Epithelial cell of proximal tubule (primary cell): ENCODE measurements around the gene SYK. TPM values are rescaled to one million over a fixed set of nuclear protein-coding genes. Genes with fewer than 3 reads are reported as not detected.

Experiments
- DNase-seq: peaks from one replicate; pipeline ENCODE4 v3.0.0-alpha.2; 2011; ENCODE audit warnings: low read depth
- H3K4me3 ChIP-seq: 2 replicates; pipeline ENCODE4 v1.5.1; 2011; ENCODE audit warnings: low read depth, mild to moderate bottlenecking, low read length
- CTCF ChIP-seq: conservative IDR thresholded peaks from 2 replicates; pipeline ENCODE4 v1.5.1; 2012; ENCODE audit warnings: low read depth, mild to moderate bottlenecking, low read length
- total RNA-seq: library from RNA; depleted of rRNA; stranded (reverse); fragments of >200 nt; gene quantifications from 2 replicates; pipeline ENCODE4 v1.2.3, GENCODE V29; 2015

SYK gene
- total RNA-seq, 1 donor from 2014 or later = 16.9 TPM

DNA sequence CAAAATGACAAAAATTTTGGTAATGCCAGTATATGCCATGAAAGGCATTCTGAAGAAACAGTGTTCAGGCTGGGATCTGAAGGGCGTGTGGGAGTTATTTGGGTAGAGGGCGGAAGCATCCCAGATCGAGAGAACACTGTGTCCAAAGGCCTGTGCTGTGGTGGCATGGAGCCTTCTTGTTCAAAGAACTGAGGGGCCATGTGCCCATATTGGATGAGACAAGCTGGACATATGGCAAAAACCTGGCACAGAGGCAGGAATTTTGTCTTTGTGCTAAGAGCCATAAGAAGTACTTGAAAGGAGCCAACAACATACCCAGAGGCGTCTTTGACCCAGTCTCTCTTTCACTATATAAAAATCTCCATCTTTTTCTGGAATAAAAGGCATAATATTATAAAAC, 128.0 kb downstream of the SYK start:
- DNase-seq = no peak
- H3K4me3 ChIP-seq = no peak overlapping the region
- no peak for TF ChIP-seq CTCF

- DNase-seq = no peak
- H3K4me3 ChIP-seq = no peak overlapping the region
- no peak for TF ChIP-seq CTCF
Measured at GRCh38 chr9:90933468-90933867, 131.8 kb downstream of the SYK start.

DNA sequence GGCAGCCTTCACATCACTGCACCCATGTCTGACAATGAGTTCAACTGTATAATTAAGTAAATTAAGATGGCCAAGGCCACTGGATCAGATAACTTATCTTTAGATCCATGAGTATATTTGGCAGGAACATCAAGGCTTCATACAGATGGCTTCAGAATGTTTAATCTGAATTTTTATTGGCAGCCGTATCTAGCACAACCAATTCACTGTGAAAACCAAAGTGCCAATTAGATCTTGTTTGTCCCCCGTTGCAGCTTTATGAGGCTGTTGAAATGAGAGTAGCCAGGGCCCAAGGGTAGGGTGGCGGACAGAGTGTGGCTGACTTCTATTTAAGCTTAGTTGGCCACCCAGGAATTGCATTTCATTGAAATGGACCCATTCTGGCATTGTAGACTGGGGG, 137.7 kb downstream of the SYK start:
- no peak for DNase-seq
- TF ChIP-seq CTCF = no peak
- H3K4me3 ChIP-seq = no peak overlapping the region

GRCh38 chr9:90940280-90940679, 138.7 kb downstream of the SYK start:
- TF ChIP-seq CTCF = no peak
- DNase-seq = no peak
- no peak overlapping the region for H3K4me3 ChIP-seq

GRCh38 chr9:90941661-90942060, 140.0 kb downstream of the SYK start:
- DNase-seq = no peak
- TF ChIP-seq CTCF = no peak
- no peak overlapping the region for H3K4me3 ChIP-seq

- TF ChIP-seq CTCF = no peak
- H3K4me3 ChIP-seq = no peak overlapping the region
- DNase-seq = no peak
Measured at GRCh38 chr9:90942555-90942954, 140.9 kb downstream of the SYK start.

- H3K4me3 ChIP-seq = no peak overlapping the region
- no peak for DNase-seq
- TF ChIP-seq CTCF = no peak
Measured at GRCh38 chr9:90943341-90943740, 141.7 kb downstream of the SYK start.
